Esophagus squamous epithelium (tissue), 5 donors: ENCODE results near the gene VIT. TPM values are rescaled to one million over a fixed set of nuclear protein-coding genes. Genes with fewer than 3 reads are reported as not detected.

Source experiments
- DNase-seq: peaks from one replicate; lab custom pipeline; 2025; lab: John Stamatoyannopoulos, UW
- H3K27ac ChIP-seq, 4 donors: fragments of 200-600 bp; sonication (generic); one replicate each; pipeline ENCODE4 v1.5.1; 2016 to 2019; ENCODE audit warnings: mild to moderate bottlenecking in 1 of 4
- H3K27me3 ChIP-seq, 4 donors: fragments of 200-600 bp; sonication (generic); 1 replicate in 3 of 4; 2 replicates in 1 of 4; pipeline versions ENCODE4 v1.5.1 to v1.6.0; 2017 to 2021; ENCODE audit warnings: antibody characterized with exemption in 1 of 4
- H3K36me3 ChIP-seq, 3 donors: fragments of 200-600 bp; sonication (generic); one replicate each; pipeline ENCODE4 v1.5.1; 2016 to 2019
- H3K4me1 ChIP-seq, 3 donors: fragments of 200-600 bp; sonication (generic); one replicate each; pipeline ENCODE4 v1.5.1; 2017 to 2019
- H3K4me3 ChIP-seq, 4 donors: fragments of 200-600 bp; sonication (generic); 1 replicate in 3 of 4; 2 replicates in 1 of 4; pipeline ENCODE4 v1.5.1; 2016 to 2019; ENCODE audit warnings: mild to moderate bottlenecking in 2 of 4, moderate library complexity in 1 of 4
- H3K9me3 ChIP-seq, 3 donors: fragments of 200-600 bp; sonication (generic); one replicate each; pipeline ENCODE4 v1.5.1; 2016 to 2019
- CTCF ChIP-seq, 6 experiments: fragments of 450-650 bp in 4 of 6; fragments of 200-600 bp in 2 of 6; sonication (generic) in 2 of 6; IDR thresholded peaks; one replicate each; pipeline ENCODE4 v1.5.1; 2016 to 2019; ENCODE audit warnings: antibody characterized with exemption in 6 of 6, mild to moderate bottlenecking in 4 of 6, moderate library complexity in 4 of 6
- POLR2A ChIP-seq, 4 donors: fragments of 450-650 bp; IDR thresholded peaks; one replicate each; pipeline ENCODE4 v1.6.1; 2017; ENCODE audit warnings: antibody characterized with exemption in 4 of 4, mild to moderate bottlenecking in 4 of 4, moderate library complexity in 3 of 4
- WGBS, 2 donors: methylation state at CpG; one replicate each; pipeline ENCODE4 v1.1.5; 2018; 5-methylcytosine and 5-hydroxymethylcytosine counted together
- intact Hi-C: fragments of 100-400 bp; cut with DNase I; formaldehyde crosslinking; loops from one replicate; pipeline ENCODE4 v1.15.0; 2022
- total RNA-seq, 4 donors: library from RNA; depleted of rRNA; stranded (reverse); fragments of >200 nt; gene quantifications; one replicate each; pipeline ENCODE4 v1.1.0, GENCODE V29; 2016
- donor health status: DM: yes; HTN: yes; CAD: no.

The VIT gene
- total RNA-seq, 4 donors from 2014 or later: 2.9 to 36.8 (median 10.6) TPM

GRCh38 chr2:36748166-36748565, 51.7 kb downstream of the VIT start:
- Histone ChIP-seq H3K4me1 (no peaks in the 10 kb centered on the region), H3K27ac (no peak overlapping the region), H3K36me3 (peaks cover 0 to 10% (median 0%) of the 10 kb centered on the region in 3 donors), H3K27me3 (peaks cover 0 to 12% (median 0%) of the 10 kb centered on the region in 4 donors), H3K9me3 (no peaks in the 10 kb centered on the region), H3K4me3 (no peak overlapping the region)
- DNase-seq: no peak
- intact Hi-C loops: no loop called here
- no peak for TF ChIP-seq CTCF (IDR thresholded peaks at IDR 0.05)
- 83 to 84% methylated on average over 1 of the region's 1 CpG for WGBS, 2 donors

GRCh38 chr2:36750101-36750500, 53.6 kb downstream of the VIT start:
- TF ChIP-seq POLR2A (IDR thresholded peaks at IDR 0.05) (no peak), CTCF (IDR thresholded peaks at IDR 0.05) (no peak)
- peaks cover 0 to 4% (median 0%) of the 10 kb centered on the region in 3 donors for H3K36me3 ChIP-seq
- H3K27ac ChIP-seq: no peak overlapping the region
- peaks cover 0 to 12% (median 0%) of the 10 kb centered on the region in 4 donors for H3K27me3 ChIP-seq
- WGBS, 2 donors: 72 to 88% methylated on average over 4 to 5 of the region's 5 CpGs
- DNase-seq: no peak
- H3K9me3 ChIP-seq: no peaks in the 10 kb centered on the region
- no peaks in the 10 kb centered on the region for H3K4me1 ChIP-seq
- H3K4me3 ChIP-seq: no peak overlapping the region
- intact Hi-C loops: no loop called here

GRCh38 chr2:36753706-36754221, 57.3 kb downstream of the VIT start:
- TF ChIP-seq POLR2A (IDR thresholded peaks at IDR 0.05) (no peak), CTCF (IDR thresholded peaks at IDR 0.05) (no peak)
- 52 to 55% methylated on average over 5 of the region's 5 CpGs for WGBS, 2 donors
- no peaks in the 10 kb centered on the region for H3K9me3 ChIP-seq
- intact Hi-C loops: no loop called here
- no peaks in the 10 kb centered on the region for H3K36me3 ChIP-seq
- no peaks in the 10 kb centered on the region for H3K4me1 ChIP-seq
- H3K27me3 ChIP-seq: peaks cover 0 to 9% (median 0%) of the 10 kb centered on the region in 4 donors
- H3K27ac ChIP-seq: no peak overlapping the region
- no peak for DNase-seq
- no peak overlapping the region for H3K4me3 ChIP-seq

- TF ChIP-seq CTCF (IDR thresholded peaks at IDR 0.05) (no peak), POLR2A (IDR thresholded peaks at IDR 0.05) (no peak)
- H3K36me3 ChIP-seq: no peaks in the 10 kb centered on the region
- DNase-seq: no peak
- intact Hi-C loops: no loop called here
- H3K27me3 ChIP-seq: peaks cover 0 to 7% (median 0%) of the 10 kb centered on the region in 4 donors
- no peak overlapping the region for H3K27ac ChIP-seq
- no peaks in the 10 kb centered on the region for H3K9me3 ChIP-seq
- H3K4me3 ChIP-seq: no peak overlapping the region
- WGBS, 2 donors: 83 to 92% methylated on average over 3 of the region's 3 CpGs
- no peaks in the 10 kb centered on the region for H3K4me1 ChIP-seq
These were observed 58.1 kb downstream of the VIT start for GRCh38 chr2:36754578-36754977.

GRCh38 chr2:36756438-36756837, 59.9 kb downstream of the VIT start:
- H3K27me3 ChIP-seq: no peaks in the 10 kb centered on the region

More at GRCh38 chr2:36756438-36756837, 59.9 kb downstream of the VIT start:
- Histone ChIP-seq H3K4me3 (no peak overlapping the region), H3K27ac (no peak overlapping the region), H3K9me3 (no peaks in the 10 kb centered on the region), H3K4me1 (no peaks in the 10 kb centered on the region), H3K36me3 (no peaks in the 10 kb centered on the region)
- no peak for DNase-seq
- TF ChIP-seq POLR2A (IDR thresholded peaks at IDR 0.05) (no peak), CTCF (IDR thresholded peaks at IDR 0.05) (no peak)
- intact Hi-C loops: no loop called here
- WGBS, 2 donors: 82% methylated on average over 8 of the region's 8 CpGs
